Hematopoietic multipotent progenitor cell treated with erythropoietin and hydrocortisone succinate and interleukin-3 and kit ligand, for 8 days (in vitro differentiated cells): Measurements from ENCODE around the gene TRIM65.

Source experiments
- DNase-seq: peaks from one replicate; pipeline ENCODE4 v3.0.0-alpha.2; 2015

Gene TRIM65

GRCh38 chr17:75894049-75894733 lies 2.6 kb downstream of the TRIM65 start:
- DNase-seq = no peak

GRCh38 chr17:75893305-75894048 lies 3.3 kb downstream of the TRIM65 start:
- DNase-seq = no peak

- no peak for DNase-seq
Measured at GRCh38 chr17:75892556-75893224, 4.1 kb downstream of the TRIM65 start.

GRCh38 chr17:75891605-75892555 lies 4.9 kb downstream of the TRIM65 start:
- DNase-seq = no peak

GRCh38 chr17:75891022-75891604 lies 5.6 kb downstream of the TRIM65 start:
- DNase-seq = no peak

GRCh38 chr17:75889454-75889853 lies 7.3 kb downstream of the TRIM65 start:
- no peak for DNase-seq

- DNase-seq = no peak
Measured at GRCh38 chr17:75888484-75888883, 8.3 kb downstream of the TRIM65 start.

- DNase-seq = peak; percentile 70
Measured at GRCh38 chr17:75885860-75886259, 10.9 kb downstream of the TRIM65 start.

GRCh38 chr17:75885431-75885830 lies 11.3 kb downstream of the TRIM65 start:
- DNase-seq = no peak

GRCh38 chr17:75881678-75882454 lies 14.9 kb downstream of the TRIM65 start:
- peak; percentile 37 for DNase-seq

- peak; percentile 76 for DNase-seq
Measured at GRCh38 chr17:75880266-75880665, 16.5 kb downstream of the TRIM65 start.

GRCh38 chr17:75878174-75878998 lies 18.4 kb downstream of the TRIM65 start, which contains the start of gene TRIM47:
Gene TRIM47 (minus strand): TSS chr17:75878581. CDS start chr17:75878548, 33 bp downstream.
- DNase-seq = peak; percentile 32

GRCh38 chr17:75877752-75878173 lies 19.0 kb downstream of the TRIM65 start:
- DNase-seq = peak; percentile 61

- DNase-seq = no peak
Measured at GRCh38 chr17:75876938-75877751, 19.6 kb downstream of the TRIM65 start.

GRCh38 chr17:75876190-75876937 lies 20.4 kb downstream of the TRIM65 start:
- DNase-seq = no peak

- DNase-seq = no peak
Measured at GRCh38 chr17:75875940-75876189, 20.9 kb downstream of the TRIM65 start.

GRCh38 chr17:75875182-75875939 lies 21.4 kb downstream of the TRIM65 start:
- no peak for DNase-seq
